ENCODE data around the gene KIF2A. TPM values are rescaled to one million over a fixed set of nuclear protein-coding genes. Genes with fewer than 3 reads are reported as not detected.

KIF2A gene
- total RNA-seq, 1 experiment from 2014 or later, result 86.1 TPM

DNA sequence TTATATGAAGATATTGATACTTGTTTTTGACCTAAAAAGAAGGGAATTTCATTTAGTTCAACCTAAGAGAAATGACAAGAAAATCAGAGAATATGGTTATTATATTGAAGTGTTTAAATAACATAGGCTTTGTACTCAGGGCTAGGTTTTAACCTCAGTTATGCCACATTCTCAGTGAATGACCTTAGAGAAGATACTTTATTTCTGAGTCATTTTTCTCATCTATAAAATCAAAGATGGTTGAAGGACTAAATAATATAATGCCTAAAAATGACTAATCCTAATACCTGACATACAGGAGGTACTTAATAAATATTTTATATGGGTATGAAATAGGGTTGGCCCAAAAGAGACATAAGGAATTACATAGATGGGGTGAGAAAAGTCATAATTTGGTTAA is 65.4 kb downstream of the KIF2A start:
- Histone ChIP-seq H4K91ac (ENCODE audit: insufficient read length, low read depth, low read length) (no peak overlapping the region), H3K23me2 (ENCODE audit: insufficient read length, low read depth, low read length, poor library complexity, severe bottlenecking) (no peaks in the 10 kb centered on the region), H2BK120ac (ENCODE audit: low read depth, low read length, poor library complexity, severe bottlenecking) (no peak overlapping the region), H3K9me3 (ENCODE audit: control insufficient read depth, low read depth, low read length) (no peaks in the 10 kb centered on the region), H2AK5ac (ENCODE audit: insufficient read length, low read length) (no peak overlapping the region), H3K4me1 (ENCODE audit: insufficient read depth, low read length) (no peaks in the 10 kb centered on the region), H3K56ac (ENCODE audit: insufficient read length, low read depth, low read length) (no peak overlapping the region), H4K20me1 (ENCODE audit: control insufficient read depth, insufficient read depth, insufficient read length) (no peaks in the 10 kb centered on the region), H3K18ac (ENCODE audit: insufficient read length, low read depth, low read length) (no peak overlapping the region), H2AFZ (ENCODE audit: low read length) (no peak overlapping the region), H2BK15ac (ENCODE audit: low read depth, low read length) (no peak overlapping the region), H3K79me2 (ENCODE audit: insufficient read depth, low read length) (no peaks in the 10 kb centered on the region), H3K14ac (ENCODE audit: insufficient read depth, low read length) (no peak overlapping the region), H2BK20ac (ENCODE audit: low read depth, low read length, poor library complexity, severe bottlenecking) (no peak overlapping the region), H3K23ac (ENCODE audit: insufficient read length, low read depth, low read length) (no peak overlapping the region), H3K27ac (ENCODE audit: insufficient read length, low read depth, low read length) (no peak overlapping the region), H3K4me2 (ENCODE audit: insufficient read depth, insufficient read length, low read length) (no peak overlapping the region), H3T11ph (ENCODE audit: low read length) (no peak overlapping the region), H3K9ac (ENCODE audit: extremely low read depth, insufficient read length, low read length) (no peak overlapping the region), H3K27me3 (ENCODE audit: insufficient read depth, low read length) (no peaks in the 10 kb centered on the region), H2BK5ac (ENCODE audit: insufficient read length, low read length) (no peak overlapping the region), H3K79me1 (ENCODE audit: insufficient read depth, low read depth, low read length, poor library complexity, severe bottlenecking) (no peaks in the 10 kb centered on the region), H4K5ac (ENCODE audit: insufficient read length, low read depth, low read length) (no peak overlapping the region), H3K4ac (ENCODE audit: low read depth, low read length) (no peak overlapping the region), H2BK12ac (ENCODE audit: insufficient read length, low read depth, low read length) (no peak overlapping the region), H4K8ac (replicated peaks; ENCODE audit: insufficient read length, low read depth, low read length) (no peak overlapping the region)
- peaks cover 14 to 51% (median 51%) of the 10 kb centered on the region in 3 experiments; a peak in 6 of 7 replicates for H3K36me3 Mint-ChIP-seq (ENCODE audit: insufficient read depth in 1 of 3, low read depth in 3 of 3)
- H3K9me3 Mint-ChIP-seq, result no peaks in the 10 kb centered on the region
- no peaks in the 10 kb centered on the region for H3K27me3 Mint-ChIP-seq (ENCODE audit: low read depth)
- H3K4me1 Mint-ChIP-seq, result no peaks in the 10 kb centered on the region
- no peak for DNase-seq
- TF ChIP-seq CTCF (conservative IDR thresholded peaks at IDR 0.05), result no peak
- no peak overlapping the region for H3K4me3 Mint-ChIP-seq
- no peak overlapping the region for H3K27ac Mint-ChIP-seq

Measured in H9 (cell line).